ENCODE data around the gene XKR7. TPM values are rescaled to one million over a fixed set of nuclear protein-coding genes. Genes with fewer than 3 reads are reported as not detected.

The XKR7 gene
- total RNA-seq, 2 donors from 2014 or later: 0.26 to 0.33 TPM

DNA sequence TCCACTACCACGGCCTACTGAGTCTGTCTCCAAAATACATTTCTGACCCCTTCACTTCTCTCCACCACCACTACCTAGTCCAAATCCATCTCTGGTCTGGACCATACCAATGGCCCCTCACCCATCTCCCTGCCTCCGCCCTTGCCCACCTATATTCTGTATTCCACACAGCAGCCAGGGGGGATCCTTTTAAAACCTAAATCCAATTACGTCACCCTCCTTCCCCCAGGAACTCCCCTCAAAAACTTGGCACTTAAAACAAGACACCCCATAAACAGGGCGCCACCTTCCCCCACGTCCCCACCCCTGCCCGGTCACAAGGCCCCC is 16.8 kb upstream of the XKR7 start:
- peak overlapping the region in 3 of 4 donors; percentile 48 to 73 (median 71) for H3K27ac ChIP-seq
- whole genome bisulfite sequencing, 2 donors: 2 to 6% methylated on average over 6 of the region's 6 CpGs
- H3K4me3 ChIP-seq: peak overlapping the region; percentile 88 to 92
- peaks cover 17% of the 10 kb centered on the region for H3K4me1 ChIP-seq
- ATAC-seq (no peak), DNase-seq (no peak)
- H3K36me3 ChIP-seq (replicated peaks in 1 of 2; ENCODE audit: insufficient read depth in 1 of 2, low read depth in 2 of 2): peaks cover 8 to 16% of the 10 kb centered on the region in 2 donors
- TF ChIP-seq POLR2A (IDR thresholded peaks at IDR 0.05): no peak
- TF ChIP-seq, protein P1, sequence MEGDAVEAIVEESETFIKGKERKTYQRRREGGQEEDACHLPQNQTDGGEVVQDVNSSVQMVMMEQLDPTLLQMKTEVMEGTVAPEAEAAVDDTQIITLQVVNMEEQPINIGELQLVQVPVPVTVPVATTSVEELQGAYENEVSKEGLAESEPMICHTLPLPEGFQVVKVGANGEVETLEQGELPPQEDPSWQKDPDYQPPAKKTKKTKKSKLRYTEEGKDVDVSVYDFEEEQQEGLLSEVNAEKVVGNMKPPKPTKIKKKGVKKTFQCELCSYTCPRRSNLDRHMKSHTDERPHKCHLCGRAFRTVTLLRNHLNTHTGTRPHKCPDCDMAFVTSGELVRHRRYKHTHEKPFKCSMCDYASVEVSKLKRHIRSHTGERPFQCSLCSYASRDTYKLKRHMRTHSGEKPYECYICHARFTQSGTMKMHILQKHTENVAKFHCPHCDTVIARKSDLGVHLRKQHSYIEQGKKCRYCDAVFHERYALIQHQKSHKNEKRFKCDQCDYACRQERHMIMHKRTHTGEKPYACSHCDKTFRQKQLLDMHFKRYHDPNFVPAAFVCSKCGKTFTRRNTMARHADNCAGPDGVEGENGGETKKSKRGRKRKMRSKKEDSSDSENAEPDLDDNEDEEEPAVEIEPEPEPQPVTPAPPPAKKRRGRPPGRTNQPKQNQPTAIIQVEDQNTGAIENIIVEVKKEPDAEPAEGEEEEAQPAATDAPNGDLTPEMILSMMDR (IDR thresholded peaks at IDR 0.05): no peak
- H3K9me3 ChIP-seq: no peaks in the 10 kb centered on the region
- intact Hi-C loops (cut with DNase I): no loop called here
- no peaks in the 10 kb centered on the region for H3K27me3 ChIP-seq

DNA sequence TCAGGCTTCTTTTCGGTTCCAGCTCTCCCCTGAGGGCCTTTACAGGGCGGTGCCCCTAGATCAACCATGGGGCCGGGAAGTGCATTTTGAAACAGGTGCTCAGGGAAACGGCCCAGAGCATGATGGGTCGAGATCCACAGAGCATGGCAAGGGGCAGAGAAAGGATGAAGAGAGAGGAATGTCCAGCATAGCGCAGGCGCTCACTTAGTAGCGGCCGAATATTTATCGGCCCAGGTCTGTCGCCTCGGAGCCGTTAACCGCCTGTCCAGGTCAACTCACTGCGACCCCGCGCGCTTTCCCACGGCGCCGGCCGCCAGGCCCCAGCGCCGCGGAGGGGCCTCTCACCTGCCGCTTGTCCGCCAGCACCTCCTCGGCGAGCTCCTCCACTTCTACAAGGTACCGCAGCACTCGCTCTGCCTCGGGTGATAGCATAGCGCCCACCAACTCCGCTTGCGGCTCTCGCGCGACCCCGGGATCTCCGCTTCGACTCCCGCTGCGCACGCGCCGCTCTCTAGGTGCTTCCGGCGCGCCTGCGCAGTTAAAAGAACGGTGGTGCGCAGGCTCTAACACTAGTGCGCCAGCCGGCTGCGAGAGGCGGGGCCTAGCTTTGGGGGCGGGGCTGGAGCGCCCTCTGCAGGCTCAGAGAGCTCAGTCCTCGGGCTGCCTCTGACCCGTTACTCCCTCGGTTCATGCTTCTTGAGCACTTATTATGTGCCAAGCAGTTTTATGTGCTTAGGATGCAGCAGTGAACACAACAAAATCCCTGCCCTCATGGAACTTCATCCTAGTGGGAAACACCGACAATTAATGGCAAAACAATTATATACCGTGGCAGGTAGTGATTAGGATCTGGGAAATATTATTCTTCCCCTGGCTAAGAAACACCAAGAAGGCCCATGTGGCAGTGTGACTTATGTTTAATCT is 16.2 kb upstream of the XKR7 start, which contains the start of gene PDRG1:
TSS of gene PDRG1 (minus strand) at position 517 of the 924 bp plus-strand sequence. CDS start at position 432, 85 bp downstream.
- peak; percentile 99 for ATAC-seq
- no peaks in the 10 kb centered on the region for H3K27me3 ChIP-seq
- peaks cover 8 to 12% of the 10 kb centered on the region in 2 donors for H3K36me3 ChIP-seq (replicated peaks in 1 of 2; ENCODE audit: insufficient read depth in 1 of 2, low read depth in 2 of 2)
- peaks cover 17% of the 10 kb centered on the region for H3K4me1 ChIP-seq
- no peaks in the 10 kb centered on the region for H3K9me3 ChIP-seq
- WGBS, 2 donors: 0% methylated on average over 11 to 63 of the region's 63 CpGs
- peak; percentile 25 to 78 (median 76) for TF ChIP-seq POLR2A (IDR thresholded peaks at IDR 0.05)
- TF ChIP-seq, protein P1 (IDR thresholded peaks at IDR 0.05): peak; percentile 92 to 98 (median 95)
- peak within 1 kb of the TSS in 3 of 4 donors; percentile 48 to 73 (median 71) for H3K27ac ChIP-seq
- intact Hi-C loops (cut with DNase I): no loop called here
- DNase-seq: peak; percentile 96 to 98 (median 97)
- H3K4me3 ChIP-seq: peak within 1 kb of the TSS; percentile 88 to 92

DNA sequence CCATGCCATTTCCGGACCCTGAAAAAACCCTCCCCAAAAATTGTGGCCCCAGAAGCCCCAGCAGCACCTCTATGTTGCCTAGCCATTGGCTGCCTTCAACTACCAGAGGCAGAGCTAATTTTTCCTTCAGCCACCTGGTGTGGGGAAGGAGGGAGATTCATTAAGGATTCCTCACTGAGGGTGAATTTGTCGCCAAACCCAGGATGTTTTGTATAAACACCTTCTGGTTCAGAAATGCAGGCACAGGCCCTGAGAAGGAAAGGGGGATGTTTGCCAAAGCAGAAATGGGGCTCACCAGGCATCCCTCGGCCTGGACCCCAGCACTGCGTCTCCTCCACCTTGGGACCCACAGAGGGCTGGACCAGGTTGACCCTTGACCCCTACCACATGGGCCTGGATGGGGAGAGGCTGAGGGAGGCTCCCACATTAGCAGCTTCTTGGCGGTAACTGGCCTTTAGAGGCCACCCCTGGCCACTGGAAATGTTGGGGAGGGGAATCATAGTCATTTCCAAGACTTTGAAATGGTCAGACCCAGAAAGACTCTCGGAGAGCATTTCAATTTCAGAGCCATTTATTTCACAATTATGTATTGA is 14.3 kb upstream of the XKR7 start:
- no peak for ATAC-seq
- intact Hi-C loops (cut with DNase I): no loop called here

DNA sequence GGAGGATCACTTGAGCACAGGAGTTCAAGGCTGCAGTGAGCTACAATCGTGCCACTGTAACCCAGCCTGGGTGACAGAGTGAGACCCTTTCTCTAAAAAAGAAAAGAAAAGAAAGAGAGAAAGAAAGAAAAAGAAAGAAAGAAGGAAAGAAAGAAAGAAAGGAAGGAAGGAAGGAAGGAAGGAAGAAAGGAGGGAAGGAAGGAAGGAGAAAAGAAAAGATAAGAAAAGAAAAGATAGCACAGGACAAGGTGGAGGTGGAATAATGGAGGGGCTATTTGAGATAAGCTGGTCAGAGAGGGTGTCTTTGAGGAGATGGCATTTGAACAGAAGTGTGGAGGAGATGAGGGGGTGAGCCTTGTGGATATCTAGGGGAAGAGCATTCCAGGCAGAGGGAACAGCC is 13.5 kb upstream of the XKR7 start:
- WGBS, 2 donors: 31 to 33% methylated on average over 1 of the region's 1 CpG

More for the DNA sequence above, 14.3 kb upstream of the XKR7 start:
- no peak overlapping the region for H3K27ac ChIP-seq
- no peak overlapping the region for H3K4me3 ChIP-seq
- H3K9me3 ChIP-seq: no peaks in the 10 kb centered on the region
- 56 to 77% methylated on average over 4 to 6 of the region's 6 CpGs for WGBS, 2 donors
- no peak for TF ChIP-seq POLR2A (IDR thresholded peaks at IDR 0.05)
- TF ChIP-seq, protein P1 (IDR thresholded peaks at IDR 0.05): no peak
- peaks cover 17% of the 10 kb centered on the region for H3K4me1 ChIP-seq
- H3K27me3 ChIP-seq: no peaks in the 10 kb centered on the region
- peaks cover 0 to 1% of the 10 kb centered on the region in 2 donors for H3K36me3 ChIP-seq (replicated peaks in 1 of 2; ENCODE audit: insufficient read depth in 1 of 2, low read depth in 2 of 2)
- DNase-seq: no peak

More for the DNA sequence above, 13.5 kb upstream of the XKR7 start:
- TF ChIP-seq POLR2A (IDR thresholded peaks at IDR 0.05): no peak
- TF ChIP-seq, protein P1 (IDR thresholded peaks at IDR 0.05): no peak
- no peaks in the 10 kb centered on the region for H3K27me3 ChIP-seq
- H3K4me3 ChIP-seq: no peak overlapping the region
- no peaks in the 10 kb centered on the region for H3K36me3 ChIP-seq (replicated peaks in 1 of 2; ENCODE audit: insufficient read depth in 1 of 2, low read depth in 2 of 2)
- intact Hi-C loops (cut with DNase I): no loop called here
- peaks cover 17% of the 10 kb centered on the region for H3K4me1 ChIP-seq
- DNase-seq: no peak
- H3K9me3 ChIP-seq: no peaks in the 10 kb centered on the region
- no peak for ATAC-seq
- no peak overlapping the region for H3K27ac ChIP-seq
